Esophagus (tissue), 2 donors: ENCODE measurements around the gene EEF1AKMT3. TPM values are rescaled to one million over a fixed set of nuclear protein-coding genes. Genes with fewer than 3 reads are reported as not detected.
A peak's percentile ranks its signal among the peaks of the same experiment; 100 is the strongest.

Experiments used
- H3K27ac ChIP-seq, 2 donors: one replicate each; pipeline ENCODE4 v1.5.1; 2013; ENCODE audit warnings: low read depth in 2 of 2, mild to moderate bottlenecking in 2 of 2, inconsistent platforms in 1 of 2, low read length in 1 of 2, moderate library complexity in 1 of 2
- H3K27me3 ChIP-seq, 2 donors: one replicate each; pipeline ENCODE4 v1.6.1; 2013; ENCODE audit warnings: low read length in 2 of 2, control low read depth in 1 of 2, mild to moderate bottlenecking in 1 of 2; ENCODE audit not compliant: insufficient read depth in 2 of 2, control insufficient read depth in 1 of 2
- H3K36me3 ChIP-seq, 2 donors: one replicate each; pipeline ENCODE4 v1.6.1; 2013; ENCODE audit warnings: low read length in 1 of 2; ENCODE audit not compliant: control insufficient read depth in 2 of 2, insufficient read depth in 2 of 2
- H3K4me1 ChIP-seq, 2 donors: one replicate each; pipeline ENCODE4 v1.6.1; 2013; ENCODE audit warnings: low read length in 1 of 2; ENCODE audit not compliant: control insufficient read depth in 2 of 2, insufficient read depth in 2 of 2
- H3K4me3 ChIP-seq, 2 donors: one replicate each; pipeline ENCODE4 v1.5.1; 2013; ENCODE audit warnings: low read length in 2 of 2, mild to moderate bottlenecking in 2 of 2, low read depth in 1 of 2, moderate library complexity in 1 of 2
- H3K9me3 ChIP-seq, 2 donors: one replicate each; pipeline ENCODE4 v1.6.1; 2013; ENCODE audit warnings: mild to moderate bottlenecking in 2 of 2, low read depth in 1 of 2, low read length in 1 of 2, moderate library complexity in 1 of 2; ENCODE audit not compliant: control insufficient read depth in 2 of 2, insufficient read depth in 1 of 2
- WGBS, 2 donors: extraction: QIAGEN DNeasy Blood & Tissue Kit; methylation state at CpG; one replicate each; pipeline ENCODE4 v1.1.7; 2013; 5-methylcytosine and 5-hydroxymethylcytosine counted together
- polyA plus RNA-seq, 2 donors: library from polyadenylated mRNA; stranded (reverse); fragments of 200-250 nt; gene quantifications; one replicate each; pipeline ENCODE4 v1.2.3, GENCODE V29; 2013
- donor health status: healthy with polysubstance abuse.
- donor health status: Bipolar disorder and iron deficiency.

EEF1AKMT3 gene
- polyA plus RNA-seq, 2 donors: 1.1 to 2.4 TPM

- Histone ChIP-seq H3K4me1 (peaks cover 0 to 4% of the 10 kb centered on the region in 2 donors), H3K36me3 (peaks cover 0 to 7% of the 10 kb centered on the region in 2 donors), H3K27me3 (no peaks in the 10 kb centered on the region), H3K4me3 (no peak overlapping the region), H3K9me3 (no peaks in the 10 kb centered on the region), H3K27ac (no peak overlapping the region)
- 88 to 89% methylated on average over 4 of the region's 4 CpGs for WGBS, 2 donors
These were observed 8.0 kb downstream of the EEF1AKMT3 start for GRCh38 chr12:57780284-57780897.

- Histone ChIP-seq H3K9me3 (no peaks in the 10 kb centered on the region), H3K27ac (no peak overlapping the region), H3K27me3 (no peaks in the 10 kb centered on the region), H3K36me3 (peaks cover 5 to 7% of the 10 kb centered on the region in 2 donors), H3K4me3 (no peak overlapping the region), H3K4me1 (peaks cover 0 to 4% of the 10 kb centered on the region in 2 donors)
- 87 to 96% methylated on average over 3 of the region's 3 CpGs for WGBS, 2 donors
These were observed 8.8 kb downstream of the EEF1AKMT3 start for GRCh38 chr12:57781244-57781643.

GRCh38 chr12:57781801-57782200 lies 9.4 kb downstream of the EEF1AKMT3 start:
- H3K27ac ChIP-seq: peak overlapping the region in 1 of 2 donors; percentile 13
- peaks cover 7 to 8% of the 10 kb centered on the region in 2 donors for H3K36me3 ChIP-seq
- H3K4me3 ChIP-seq: no peak overlapping the region
- H3K27me3 ChIP-seq: no peaks in the 10 kb centered on the region
- 58 to 68% methylated on average over 2 of the region's 2 CpGs for WGBS, 2 donors
- peaks cover 0 to 4% of the 10 kb centered on the region in 2 donors for H3K4me1 ChIP-seq
- H3K9me3 ChIP-seq: no peaks in the 10 kb centered on the region

GRCh38 chr12:57782243-57782607 lies 9.8 kb downstream of the EEF1AKMT3 start:
- Histone ChIP-seq H3K4me1 (peaks cover 0 to 4% of the 10 kb centered on the region in 2 donors), H3K27ac (no peak overlapping the region), H3K9me3 (no peaks in the 10 kb centered on the region), H3K27me3 (no peaks in the 10 kb centered on the region), H3K4me3 (no peak overlapping the region), H3K36me3 (peaks cover 7 to 8% of the 10 kb centered on the region in 2 donors)
- WGBS, 2 donors: 15 to 16% methylated on average over 4 of the region's 4 CpGs

GRCh38 chr12:57782608-57783465 lies 10.4 kb downstream of the EEF1AKMT3 start, which contains the start of gene TSFM:
TSFM (plus strand) TSS chr12:57782787; CDS start chr12:57782802, 15 bp downstream.
- H3K36me3 ChIP-seq: peaks cover 7 to 8% of the 10 kb centered on the region in 2 donors
- peaks cover 0 to 4% of the 10 kb centered on the region in 2 donors for H3K4me1 ChIP-seq
- H3K4me3 ChIP-seq: peak within 1 kb of the TSS; percentile 90 to 99
- H3K27ac ChIP-seq: peak within 1 kb of the TSS; percentile 50 to 89
- WGBS, 2 donors: 1% methylated on average over 45 of the region's 45 CpGs
- no peaks in the 10 kb centered on the region for H3K27me3 ChIP-seq
- H3K9me3 ChIP-seq: no peaks in the 10 kb centered on the region

GRCh38 chr12:57783466-57783801 lies 11.0 kb downstream of the EEF1AKMT3 start:
- Histone ChIP-seq H3K36me3 (peaks cover 7 to 8% of the 10 kb centered on the region in 2 donors), H3K9me3 (no peaks in the 10 kb centered on the region), H3K4me1 (peaks cover 0 to 2% of the 10 kb centered on the region in 2 donors), H3K27ac (no peak overlapping the region), H3K27me3 (no peaks in the 10 kb centered on the region), H3K4me3 (peak overlapping the region; percentile 90 to 99)
- 78 to 79% methylated on average over 12 of the region's 12 CpGs for WGBS, 2 donors

GRCh38 chr12:57783861-57784260 lies 11.4 kb downstream of the EEF1AKMT3 start:
- no peaks in the 10 kb centered on the region for H3K27me3 ChIP-seq
- H3K36me3 ChIP-seq: peaks cover 7 to 8% of the 10 kb centered on the region in 2 donors
- H3K4me1 ChIP-seq: no peaks in the 10 kb centered on the region
- WGBS, 2 donors: 87 to 89% methylated on average over 11 of the region's 11 CpGs
- no peaks in the 10 kb centered on the region for H3K9me3 ChIP-seq
- H3K27ac ChIP-seq: no peak overlapping the region
- peak overlapping the region in 1 of 2 donors; percentile 99 for H3K4me3 ChIP-seq

- Histone ChIP-seq H3K4me3 (no peak overlapping the region), H3K9me3 (no peaks in the 10 kb centered on the region), H3K27me3 (no peaks in the 10 kb centered on the region), H3K36me3 (peaks cover 0 to 5% of the 10 kb centered on the region in 2 donors), H3K27ac (no peak overlapping the region), H3K4me1 (no peaks in the 10 kb centered on the region)
- 18 to 29% methylated on average over 1 of the region's 1 CpG for WGBS, 2 donors
These were observed 21.5 kb downstream of the EEF1AKMT3 start for GRCh38 chr12:57793920-57794319.

GRCh38 chr12:57795354-57795753 lies 22.9 kb downstream of the EEF1AKMT3 start:
- no peaks in the 10 kb centered on the region for H3K9me3 ChIP-seq
- no peaks in the 10 kb centered on the region for H3K4me1 ChIP-seq
- WGBS, 2 donors: 77 to 87% methylated on average over 6 of the region's 6 CpGs
- peak overlapping the region in 1 of 2 donors; percentile 39 for H3K27ac ChIP-seq
- H3K4me3 ChIP-seq: no peak overlapping the region
- no peaks in the 10 kb centered on the region for H3K27me3 ChIP-seq
- H3K36me3 ChIP-seq: peaks cover 0 to 7% of the 10 kb centered on the region in 2 donors
